Body of pancreas (tissue), 4 donors: Measurements from ENCODE around the gene ADCY1. TPM values are rescaled to one million over a fixed set of nuclear protein-coding genes. Genes with fewer than 3 reads are reported as not detected.

Experiments
- ATAC-seq: fragments of 150-250 bp; one replicate; pipeline ENCODE4 v1.9.1; 2016
- DNase-seq, 4 donors: peaks; one replicate each; pipeline ENCODE4 v3.0.0-alpha.2; 2019
- H3K27ac ChIP-seq, 4 donors: fragments of 200-600 bp; sonication (generic); 1 replicate in 3 of 4; 2 replicates in 1 of 4; pipeline versions ENCODE4 v1.5.1 to v1.6.1; 2016 to 2019; ENCODE audit warnings: mild to moderate bottlenecking in 1 of 4, mixed read lengths in 1 of 4, moderate library complexity in 1 of 4
- H3K27me3 ChIP-seq, 2 donors: fragments of 200-600 bp; sonication (generic); one replicate each; pipeline ENCODE4 v1.6.0; 2016; ENCODE audit warnings: mild to moderate bottlenecking in 1 of 2
- H3K36me3 ChIP-seq, 2 donors: fragments of 200-600 bp; sonication (generic); replicated peaks in 1 of 2; 2 replicates each; pipeline ENCODE4 v1.5.1; 2016; ENCODE audit warnings: low read depth in 2 of 2; ENCODE audit not compliant: insufficient read depth in 1 of 2
- H3K4me1 ChIP-seq: fragments of 200-600 bp; sonication (generic); one replicate; pipeline ENCODE4 v1.6.0; 2016
- H3K4me3 ChIP-seq, 2 donors: fragments of 200-600 bp; sonication (generic); 1 replicate in 1 of 2; 2 replicates in 1 of 2; pipeline ENCODE4 v1.5.1; 2016 to 2019
- H3K9me3 ChIP-seq, 3 donors: fragments of 200-600 bp; sonication (generic); 1 replicate in 2 of 3; 2 replicates in 1 of 3; pipeline ENCODE4 v1.5.1; 2016
- CTCF ChIP-seq, 7 experiments: fragments of 450-650 bp in 4 of 7; fragments of 200-600 bp in 3 of 7; sonication (generic) in 3 of 7; IDR thresholded peaks; one replicate each; pipeline ENCODE4 v1.5.1; 2016 to 2019; ENCODE audit warnings: antibody characterized with exemption in 7 of 7
- POLR2A ChIP-seq, 3 donors: fragments of 450-650 bp; IDR thresholded peaks; one replicate each; pipeline ENCODE4 v1.6.1; 2016; ENCODE audit warnings: antibody characterized with exemption in 3 of 3, mild to moderate bottlenecking in 2 of 3
- WGBS, 2 donors: methylation state at CpG; one replicate each; pipeline ENCODE4 v1.1.5; 2017; 5-methylcytosine and 5-hydroxymethylcytosine counted together
- intact Hi-C: fragments of 100-400 bp; cut with DNase I; formaldehyde crosslinking; loops from one replicate; pipeline ENCODE4 v1.15.1; 2023
- total RNA-seq, 2 donors: library from RNA; depleted of rRNA; stranded (reverse); fragments of >200 nt; gene quantifications; one replicate each; pipeline ENCODE4 v1.1.0, GENCODE V29; 2016

ADCY1 gene
- total RNA-seq, 2 donors from 2014 or later, result 6.2 to 7.6 TPM

GRCh38 chr7:45622058-45622457, 47.9 kb downstream of the ADCY1 start:
- no peaks in the 10 kb centered on the region for H3K36me3 ChIP-seq
- 79 to 89% methylated on average over 9 of the region's 9 CpGs for WGBS, 2 donors
- TF ChIP-seq CTCF (IDR thresholded peaks at IDR 0.05) (no peak), POLR2A (IDR thresholded peaks at IDR 0.05) (no peak)
- H3K9me3 ChIP-seq, result peaks cover 0 to 7% (median 0%) of the 10 kb centered on the region in 3 donors
- H3K4me3 ChIP-seq, result no peak overlapping the region
- intact Hi-C loops, result no loop called here
- ATAC-seq (no peak), DNase-seq (no peak)
- H3K27ac ChIP-seq, result no peak overlapping the region
- H3K27me3 ChIP-seq, result no peaks in the 10 kb centered on the region
- no peaks in the 10 kb centered on the region for H3K4me1 ChIP-seq

- Histone ChIP-seq H3K27ac (no peak overlapping the region), H3K4me1 (no peaks in the 10 kb centered on the region), H3K4me3 (no peak overlapping the region), H3K36me3 (no peaks in the 10 kb centered on the region), H3K9me3 (peaks cover 0 to 4% (median 0%) of the 10 kb centered on the region in 3 donors), H3K27me3 (no peaks in the 10 kb centered on the region)
- DNase-seq (no peak), ATAC-seq (no peak)
- intact Hi-C loops, result no loop called here
- no peak for TF ChIP-seq POLR2A (IDR thresholded peaks at IDR 0.05)
- no peak for TF ChIP-seq CTCF (IDR thresholded peaks at IDR 0.05)
- 69 to 87% methylated on average over 3 to 7 of the region's 7 CpGs for WGBS, 2 donors
Measured at GRCh38 chr7:45623157-45623556, 49.0 kb downstream of the ADCY1 start.

DNA sequence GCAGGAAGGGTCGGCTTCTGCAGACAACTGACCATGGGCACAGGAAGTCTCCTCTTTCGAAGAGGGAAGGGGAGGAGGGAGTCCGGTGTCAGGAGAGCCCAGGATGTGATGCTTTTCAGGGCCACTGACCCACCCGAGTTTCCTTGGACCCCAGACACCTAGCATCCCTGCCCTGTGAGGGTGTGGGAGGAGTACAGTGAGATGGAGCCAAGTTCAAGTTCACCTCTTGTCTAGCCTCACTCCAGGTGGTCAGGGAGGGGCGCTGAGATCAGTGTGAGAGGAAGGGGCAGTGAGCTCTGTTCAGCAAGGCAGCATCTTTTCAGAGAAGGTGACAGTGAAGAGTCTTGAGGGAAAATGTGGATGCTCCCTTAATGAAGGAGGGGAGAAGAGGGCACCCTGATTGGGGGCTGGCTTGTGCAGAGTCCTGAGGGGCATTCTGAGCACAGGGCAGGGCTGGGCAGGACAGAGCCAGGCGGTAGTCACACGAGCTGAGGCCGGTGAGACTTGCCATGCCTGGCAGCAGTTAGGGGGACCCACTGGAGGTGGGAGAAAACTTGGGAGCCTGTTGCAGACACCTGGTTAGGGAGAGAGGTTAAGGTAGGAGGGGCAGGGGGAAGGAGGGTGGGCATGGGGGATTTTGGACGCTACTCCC, 49.7 kb downstream of the ADCY1 start:
- Histone ChIP-seq H3K27ac (no peak overlapping the region), H3K9me3 (peaks cover 0 to 4% (median 0%) of the 10 kb centered on the region in 3 donors), H3K4me3 (no peak overlapping the region), H3K4me1 (no peaks in the 10 kb centered on the region), H3K36me3 (no peaks in the 10 kb centered on the region), H3K27me3 (no peaks in the 10 kb centered on the region)
- DNase-seq (no peak), ATAC-seq (no peak)
- TF ChIP-seq POLR2A (IDR thresholded peaks at IDR 0.05), result no peak
- TF ChIP-seq CTCF (IDR thresholded peaks at IDR 0.05), result no peak
- WGBS, 2 donors, result 68 to 75% methylated on average over 9 of the region's 9 CpGs
- intact Hi-C loops, result no loop called here

DNA sequence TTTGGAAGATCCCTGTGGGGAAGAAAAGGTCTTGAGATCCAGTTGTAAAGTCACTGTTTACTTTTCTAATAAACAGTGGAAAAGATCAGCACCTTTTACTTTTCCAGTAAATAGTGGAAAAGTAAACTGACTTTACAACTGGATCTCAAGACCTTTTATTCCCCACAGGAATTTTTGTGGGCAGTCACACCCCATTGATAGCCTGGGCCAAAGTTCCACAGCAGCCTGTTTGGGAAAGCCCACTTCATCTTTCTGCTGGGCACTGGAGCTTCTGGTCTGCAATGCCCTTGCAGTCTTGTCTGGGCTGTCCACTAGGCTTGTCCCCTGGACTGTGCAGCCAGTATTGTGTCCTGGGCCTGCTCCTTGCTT, 50.2 kb downstream of the ADCY1 start:
- Histone ChIP-seq H3K4me1 (no peaks in the 10 kb centered on the region), H3K4me3 (no peak overlapping the region), H3K9me3 (peaks cover 0 to 4% (median 0%) of the 10 kb centered on the region in 3 donors), H3K27me3 (no peaks in the 10 kb centered on the region), H3K27ac (no peak overlapping the region), H3K36me3 (no peaks in the 10 kb centered on the region)
- TF ChIP-seq CTCF (IDR thresholded peaks at IDR 0.05) (no peak), POLR2A (IDR thresholded peaks at IDR 0.05) (no peak)
- ATAC-seq (no peak), DNase-seq (no peak)
- intact Hi-C loops, result no loop called here

GRCh38 chr7:45625067-45625466, 50.9 kb downstream of the ADCY1 start:
- intact Hi-C loops, result no loop called here
- Histone ChIP-seq H3K9me3 (peaks cover 0 to 4% (median 0%) of the 10 kb centered on the region in 3 donors), H3K27ac (no peak overlapping the region), H3K4me3 (no peak overlapping the region), H3K27me3 (no peaks in the 10 kb centered on the region), H3K4me1 (no peaks in the 10 kb centered on the region), H3K36me3 (no peaks in the 10 kb centered on the region)
- TF ChIP-seq CTCF (IDR thresholded peaks at IDR 0.05) (no peak), POLR2A (IDR thresholded peaks at IDR 0.05) (no peak)
- DNase-seq (no peak), ATAC-seq (no peak)
- 91 to 92% methylated on average over 7 of the region's 7 CpGs for WGBS, 2 donors
